Measurements from ENCODE around the gene PFKFB2. TPM values are rescaled to one million over a fixed set of nuclear protein-coding genes. Genes with fewer than 3 reads are reported as not detected.

The PFKFB2 gene
- total RNA-seq, 4 donors from 2014 or later = 3.7 to 5.3 (median 4.1) TPM

- TF ChIP-seq CTCF (IDR thresholded peaks at IDR 0.05) (no peak), POLR2A (IDR thresholded peaks at IDR 0.05; ENCODE audit: low read depth) (no peak), EP300 (IDR thresholded peaks at IDR 0.05) (no peak), POLR2AphosphoS5 (IDR thresholded peaks at IDR 0.05) (no peak)
- 65% methylated on average over 2 of the region's 2 CpGs for WGBS
- no peak for DNase-seq (ENCODE audit: extremely low spot score)
- no peak overlapping the region for H3K4me3 ChIP-seq
- H3K27ac ChIP-seq (replicated peaks in 1 of 4) = no peak overlapping the region
- intact Hi-C loops (cut with DNase I) = no loop called here
- H3K4me1 ChIP-seq = no peaks in the 10 kb centered on the region
- H3K27me3 ChIP-seq = peaks cover 0 to 13% (median 0%) of the 10 kb centered on the region in 4 donors
- H3K9me3 ChIP-seq = no peaks in the 10 kb centered on the region
- H3K36me3 ChIP-seq = no peaks in the 10 kb centered on the region
These were observed 19.8 kb upstream of the PFKFB2 start for GRCh38 chr1:207033302-207033701.

- Histone ChIP-seq H3K27ac (replicated peaks in 1 of 4) (no peak overlapping the region), H3K4me1 (no peaks in the 10 kb centered on the region), H3K9me3 (no peaks in the 10 kb centered on the region), H3K4me3 (no peak overlapping the region), H3K36me3 (no peaks in the 10 kb centered on the region), H3K27me3 (peaks cover 0 to 13% (median 0%) of the 10 kb centered on the region in 4 donors)
- intact Hi-C loops (cut with DNase I) = no loop called here
- TF ChIP-seq EP300 (IDR thresholded peaks at IDR 0.05) (no peak), POLR2AphosphoS5 (IDR thresholded peaks at IDR 0.05) (no peak), POLR2A (IDR thresholded peaks at IDR 0.05; ENCODE audit: low read depth) (no peak), CTCF (IDR thresholded peaks at IDR 0.05) (no peak)
- DNase-seq (ENCODE audit: extremely low spot score) = no peak
- WGBS = 90% methylated on average over 1 of the region's 1 CpG
These were observed 18.9 kb upstream of the PFKFB2 start for GRCh38 chr1:207034208-207034607.

GRCh38 chr1:207034998-207035397 is 18.1 kb upstream of the PFKFB2 start:
- Histone ChIP-seq H3K9me3 (no peaks in the 10 kb centered on the region), H3K4me3 (no peak overlapping the region), H3K27me3 (peaks cover 0 to 13% (median 0%) of the 10 kb centered on the region in 4 donors), H3K36me3 (no peaks in the 10 kb centered on the region), H3K27ac (replicated peaks in 1 of 4) (no peak overlapping the region), H3K4me1 (peaks cover 0 to 4% (median 0%) of the 10 kb centered on the region in 4 donors)
- DNase-seq (ENCODE audit: extremely low spot score) = no peak
- TF ChIP-seq CTCF (IDR thresholded peaks at IDR 0.05) (no peak), EP300 (IDR thresholded peaks at IDR 0.05) (no peak), POLR2AphosphoS5 (IDR thresholded peaks at IDR 0.05) (no peak), POLR2A (IDR thresholded peaks at IDR 0.05; ENCODE audit: low read depth) (no peak)
- intact Hi-C loops (cut with DNase I) = no loop called here

GRCh38 chr1:207035877-207036551 is 17.1 kb upstream of the PFKFB2 start:
- no peak for DNase-seq (ENCODE audit: extremely low spot score)
- Histone ChIP-seq H3K27ac (replicated peaks in 1 of 4) (no peak overlapping the region), H3K4me3 (no peak overlapping the region), H3K27me3 (peaks cover 0 to 12% (median 0%) of the 10 kb centered on the region in 4 donors), H3K36me3 (no peaks in the 10 kb centered on the region), H3K4me1 (peaks cover 0 to 7% (median 0%) of the 10 kb centered on the region in 4 donors), H3K9me3 (no peaks in the 10 kb centered on the region)
- TF ChIP-seq EP300 (IDR thresholded peaks at IDR 0.05) = no peak
- no peak for TF ChIP-seq POLR2AphosphoS5 (IDR thresholded peaks at IDR 0.05)
- TF ChIP-seq CTCF (IDR thresholded peaks at IDR 0.05) = no peak
- TF ChIP-seq POLR2A (IDR thresholded peaks at IDR 0.05; ENCODE audit: low read depth) = no peak
- WGBS = 88% methylated on average over 4 of the region's 4 CpGs
- intact Hi-C loops (cut with DNase I) = no loop called here

GRCh38 chr1:207036865-207037264 is 16.2 kb upstream of the PFKFB2 start:
- WGBS = 100% methylated on average over 1 of the region's 1 CpG
- TF ChIP-seq POLR2AphosphoS5 (IDR thresholded peaks at IDR 0.05) (no peak), POLR2A (IDR thresholded peaks at IDR 0.05; ENCODE audit: low read depth) (no peak), CTCF (IDR thresholded peaks at IDR 0.05) (no peak), EP300 (IDR thresholded peaks at IDR 0.05) (no peak)
- H3K4me1 ChIP-seq = peaks cover 0 to 7% (median 0%) of the 10 kb centered on the region in 4 donors
- H3K27ac ChIP-seq (replicated peaks in 1 of 4) = no peak overlapping the region
- no peaks in the 10 kb centered on the region for H3K36me3 ChIP-seq
- no peak overlapping the region for H3K4me3 ChIP-seq
- H3K9me3 ChIP-seq = no peaks in the 10 kb centered on the region
- no peak for DNase-seq (ENCODE audit: extremely low spot score)
- intact Hi-C loops (cut with DNase I) = no loop called here
- H3K27me3 ChIP-seq = peaks cover 0 to 6% (median 0%) of the 10 kb centered on the region in 4 donors

All from esophagus muscularis mucosa (tissue), 4 donors.